Liver (tissue), 9 donors: ENCODE data around the gene PGAP6. TPM values are rescaled to one million over a fixed set of nuclear protein-coding genes. Genes with fewer than 3 reads are reported as not detected.

ENCODE experiments used
- DNase-seq: peaks from one replicate; pipeline ENCODE4 v3.0.0-alpha.2; 2017; ENCODE audit warnings: low spot score
- H3K27ac ChIP-seq, 2 donors: one replicate each; pipeline ENCODE4 v1.7.0; 2013; ENCODE audit warnings: inconsistent platforms in 2 of 2, low read length in 2 of 2, control low read depth in 1 of 2, low read depth in 1 of 2, mild to moderate bottlenecking in 1 of 2
- H3K27me3 ChIP-seq, 4 donors: one replicate each; pipeline versions ENCODE4 v1.6.1 to v1.7.0; 2013; ENCODE audit warnings: low read length in 3 of 4, inconsistent platforms in 1 of 4, mild to moderate bottlenecking in 1 of 4, moderate library complexity in 1 of 4; ENCODE audit not compliant: control insufficient read depth in 4 of 4, insufficient read depth in 4 of 4
- H3K36me3 ChIP-seq, 4 donors: one replicate each; pipeline versions ENCODE4 v1.6.1 to v1.7.0; 2013; ENCODE audit warnings: low read length in 3 of 4, mild to moderate bottlenecking in 3 of 4, low read depth in 1 of 4, moderate library complexity in 1 of 4; ENCODE audit not compliant: control insufficient read depth in 4 of 4, insufficient read depth in 3 of 4
- H3K4me1 ChIP-seq, 4 donors: one replicate each; pipeline versions ENCODE4 v1.6.1 to v1.7.0; 2013; ENCODE audit warnings: low read length in 3 of 4, mild to moderate bottlenecking in 3 of 4, moderate library complexity in 1 of 4; ENCODE audit not compliant: control insufficient read depth in 4 of 4, insufficient read depth in 4 of 4
- H3K4me3 ChIP-seq, 3 donors: one replicate each; pipeline versions ENCODE4 v1.6.1 to v1.7.0; 2013; ENCODE audit warnings: low read length in 3 of 3, control low read depth in 1 of 3, low read depth in 1 of 3, mild to moderate bottlenecking in 1 of 3
- H3K9ac ChIP-seq, 2 donors: one replicate each; pipeline ENCODE4 v1.7.0; 2013; ENCODE audit warnings: low read length in 2 of 2, mild to moderate bottlenecking in 2 of 2, moderate library complexity in 2 of 2, control low read depth in 1 of 2, low read depth in 1 of 2
- H3K9me3 ChIP-seq, 4 donors: one replicate each; pipeline versions ENCODE4 v1.6.1 to v1.7.0; 2013; ENCODE audit warnings: low read length in 3 of 4; ENCODE audit not compliant: control insufficient read depth in 4 of 4
- FOXA1 ChIP-seq: IDR thresholded peaks from 2 replicates; pipeline ENCODE4 v1.6.1; 2016; ENCODE audit warnings: antibody characterized with exemption
- FOXA2 ChIP-seq: IDR thresholded peaks from 2 replicates; pipeline ENCODE4 v1.6.1; 2016; ENCODE audit warnings: antibody characterized with exemption
- GABPA ChIP-seq, 2 donors: IDR thresholded peaks in 1 of 2; conservative IDR thresholded peaks in 1 of 2; 2 replicates each; pipeline ENCODE4 v1.6.1; 2016; ENCODE audit warnings: antibody characterized with exemption in 2 of 2, mild to moderate bottlenecking in 1 of 2, moderate library complexity in 1 of 2
- HNF4A ChIP-seq, 2 donors: conservative IDR thresholded peaks; 2 replicates each; pipeline ENCODE4 v1.6.1; 2016; ENCODE audit warnings: antibody characterized with exemption in 2 of 2, mild to moderate bottlenecking in 2 of 2
- HNF4G ChIP-seq: IDR thresholded peaks from 2 replicates; pipeline ENCODE4 v1.6.1; 2016; ENCODE audit warnings: antibody characterized with exemption
- JUND ChIP-seq, 2 donors: IDR thresholded peaks; 2 replicates each; pipeline ENCODE4 v1.6.1; 2016; ENCODE audit warnings: antibody characterized with exemption in 2 of 2
- NR2F2 ChIP-seq: IDR thresholded peaks from 2 replicates; pipeline ENCODE4 v1.6.1; 2016; ENCODE audit warnings: antibody characterized with exemption
- RAD21 ChIP-seq, 2 donors: IDR thresholded peaks; 2 replicates each; pipeline ENCODE4 v1.6.1; 2016; ENCODE audit warnings: antibody characterized with exemption in 2 of 2, mild to moderate bottlenecking in 2 of 2
- RXRA ChIP-seq, 2 donors: IDR thresholded peaks; 2 replicates each; pipeline ENCODE4 v1.6.1; 2017 to 2018; ENCODE audit warnings: antibody characterized with exemption in 2 of 2, mild to moderate bottlenecking in 1 of 2
- SP1 ChIP-seq: IDR thresholded peaks from 2 replicates; pipeline ENCODE4 v1.6.1; 2018; ENCODE audit warnings: antibody characterized with exemption, mild to moderate bottlenecking
- TAF1 ChIP-seq: conservative IDR thresholded peaks from 2 replicates; pipeline ENCODE4 v1.6.1; 2016; ENCODE audit warnings: antibody characterized with exemption, mild to moderate bottlenecking
- YY1 ChIP-seq: IDR thresholded peaks from 2 replicates; pipeline ENCODE4 v1.6.1; 2016; ENCODE audit warnings: antibody characterized with exemption, mild to moderate bottlenecking
- WGBS: extraction: QIAGEN DNeasy Blood & Tissue Kit; methylation state at CpG from one replicate; pipeline ENCODE4 v1.1.7; 2013; 5-methylcytosine and 5-hydroxymethylcytosine counted together
- polyA plus RNA-seq, 2 donors: library from polyadenylated mRNA; stranded (reverse) in 1 of 2; unstranded in 1 of 2; fragments of 200-250 nt in 1 of 2; fragments of >200 nt in 1 of 2; fragmentation: Nextera tagmentation in 1 of 2; extraction: Ambion mirVana in 1 of 2; gene quantifications; one replicate each; pipeline versions ENCODE4 v1.2.1 to v1.2.3, GENCODE V29; 2013 to 2015
- total RNA-seq, 2 donors: library from RNA; depleted of rRNA; stranded (reverse); fragments of >200 nt; gene quantifications; one replicate each; pipeline ENCODE4 v1.2.3, GENCODE V29; 2014
- TF ChIP-seq, protein P1 (sequence below): IDR thresholded peaks from 2 replicates; pipeline ENCODE4 v1.6.1; 2016; ENCODE audit warnings: antibody characterized with exemption
- TF ChIP-seq, protein P2 (sequence below): fragments of 150-350 bp; IDR thresholded peaks from 2 replicates; pipeline ENCODE4 v1.5.1; 2017; ENCODE audit warnings: improper control_type of control experiment, low read depth, low read length; ENCODE audit not compliant: missing input control
- TF ChIP-seq, protein P3 (sequence below): IDR thresholded peaks from 2 replicates; pipeline ENCODE4 v1.6.1; 2016; ENCODE audit warnings: antibody characterized with exemption
- TF ChIP-seq, protein P4 (sequence below): IDR thresholded peaks from 2 replicates; pipeline ENCODE4 v1.6.1; 2016; ENCODE audit warnings: antibody characterized with exemption
- donor health status: healthy.
- donor health status: healthy.
- donor health status: healthy.
- donor health status: healthy.
- donor health status: healthy.

The PGAP6 gene
- total and polyA plus RNA-seq, 4 donors = 18.9 to 50.5 (median 38.0) TPM

DNA sequence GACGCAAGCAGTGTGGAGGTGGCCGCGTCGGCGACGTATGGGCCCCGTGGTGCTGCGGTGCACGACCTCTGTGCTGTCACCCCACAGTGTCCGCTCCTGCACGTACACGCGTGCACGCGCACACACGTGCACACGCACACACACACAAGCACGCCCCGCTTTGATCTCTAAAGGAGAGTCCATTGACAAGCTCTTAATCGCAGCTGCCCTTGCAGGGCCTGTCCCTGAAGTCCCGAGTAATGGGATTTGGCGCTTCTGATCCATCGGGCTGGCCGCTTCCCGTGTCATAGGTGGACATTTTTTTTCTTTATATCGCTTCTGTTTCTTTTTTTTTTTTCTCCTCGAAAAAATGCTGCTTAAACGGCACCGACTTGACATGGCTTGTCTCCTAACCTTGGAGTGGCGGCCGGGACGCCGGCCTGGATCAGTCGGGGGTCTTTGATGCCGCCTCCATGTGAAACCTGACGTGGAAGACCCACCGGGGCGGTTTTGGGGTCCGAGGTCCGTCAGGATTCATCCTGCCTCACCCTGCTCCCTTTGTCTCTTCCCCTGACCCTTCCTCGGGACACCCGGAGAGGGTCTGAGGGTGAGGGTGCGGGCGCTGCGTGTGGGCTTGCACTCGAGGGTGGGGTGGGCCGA is 21.0 kb downstream of the PGAP6 start:
- Histone ChIP-seq H3K9me3 (no peaks in the 10 kb centered on the region), H3K9ac (no peak overlapping the region), H3K4me1 (peaks cover 0 to 3% (median 2%) of the 10 kb centered on the region in 4 donors), H3K36me3 (no peaks in the 10 kb centered on the region), H3K4me3 (no peak overlapping the region), H3K27ac (no peak overlapping the region), H3K27me3 (no peaks in the 10 kb centered on the region)
- DNase-seq = no peak
- TF ChIP-seq SP1 = no peak
- TF ChIP-seq NR2F2 = no peak
- TF ChIP-seq GABPA (IDR thresholded peaks at IDR 0.05 in 1 of 2, conservative IDR thresholded peaks at IDR 0.05 in 1 of 2) = no peak
- no peak for TF ChIP-seq RAD21 (IDR thresholded peaks at IDR 0.05)
- no peak for TF ChIP-seq HNF4G
- WGBS = 93% methylated on average over 47 of the region's 47 CpGs

DNA sequence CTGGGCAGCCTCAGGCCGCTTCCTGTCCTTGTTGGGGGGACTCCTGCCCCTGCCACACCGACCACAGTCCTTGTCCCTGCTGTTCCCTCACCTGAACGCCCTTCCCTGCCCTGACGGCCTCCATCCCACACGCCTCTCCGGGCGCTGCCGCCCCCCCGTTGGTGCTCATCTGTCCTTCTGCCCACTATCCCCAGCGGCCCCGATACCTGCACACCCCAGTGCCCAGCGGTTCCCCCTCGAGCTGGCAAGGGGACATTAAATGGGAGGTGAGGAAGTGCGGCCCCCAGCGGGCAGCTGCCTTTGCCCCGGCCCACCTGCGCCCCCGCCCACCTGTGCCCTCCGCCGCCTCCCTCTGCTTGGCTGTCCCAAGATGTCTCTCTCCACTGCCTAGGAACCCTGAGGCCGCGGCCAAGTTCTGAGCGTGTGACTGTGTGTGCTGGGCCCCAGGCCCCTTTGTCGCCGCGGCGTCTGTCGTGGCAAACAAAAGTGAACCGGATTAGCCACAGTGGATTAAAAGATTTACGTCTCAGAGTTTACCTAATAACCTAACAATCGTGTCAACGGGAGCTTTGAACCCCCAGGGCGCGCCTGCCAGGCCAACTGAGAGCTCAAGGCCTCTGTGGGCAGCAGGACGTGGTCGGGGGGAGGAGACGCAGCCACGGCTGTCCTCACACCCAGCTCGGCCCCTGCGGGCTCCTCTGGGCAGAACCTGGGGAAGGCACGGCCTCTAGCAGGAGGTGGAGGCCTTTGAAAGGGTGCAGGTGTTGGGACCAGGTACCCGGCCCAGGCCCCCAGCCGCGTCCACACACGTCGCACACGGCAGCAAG is 21.7 kb downstream of the PGAP6 start:
- no peak for DNase-seq
- Histone ChIP-seq H3K9me3 (no peaks in the 10 kb centered on the region), H3K4me1 (peaks cover 0 to 3% (median 2%) of the 10 kb centered on the region in 4 donors), H3K27ac (no peak overlapping the region), H3K9ac (no peak overlapping the region), H3K4me3 (no peak overlapping the region), H3K27me3 (no peaks in the 10 kb centered on the region), H3K36me3 (no peaks in the 10 kb centered on the region)
- TF ChIP-seq SP1 (no peak), TAF1 (no peak), HNF4A (conservative IDR thresholded peaks at IDR 0.05) (no peak), NR2F2 (no peak), FOXA2 (no peak), JUND (IDR thresholded peaks at IDR 0.05) (no peak), RXRA (IDR thresholded peaks at IDR 0.05) (no peak), GABPA (IDR thresholded peaks at IDR 0.05 in 1 of 2, conservative IDR thresholded peaks at IDR 0.05 in 1 of 2) (no peak), YY1 (no peak), FOXA1 (no peak)
- TF ChIP-seq, protein P1, sequence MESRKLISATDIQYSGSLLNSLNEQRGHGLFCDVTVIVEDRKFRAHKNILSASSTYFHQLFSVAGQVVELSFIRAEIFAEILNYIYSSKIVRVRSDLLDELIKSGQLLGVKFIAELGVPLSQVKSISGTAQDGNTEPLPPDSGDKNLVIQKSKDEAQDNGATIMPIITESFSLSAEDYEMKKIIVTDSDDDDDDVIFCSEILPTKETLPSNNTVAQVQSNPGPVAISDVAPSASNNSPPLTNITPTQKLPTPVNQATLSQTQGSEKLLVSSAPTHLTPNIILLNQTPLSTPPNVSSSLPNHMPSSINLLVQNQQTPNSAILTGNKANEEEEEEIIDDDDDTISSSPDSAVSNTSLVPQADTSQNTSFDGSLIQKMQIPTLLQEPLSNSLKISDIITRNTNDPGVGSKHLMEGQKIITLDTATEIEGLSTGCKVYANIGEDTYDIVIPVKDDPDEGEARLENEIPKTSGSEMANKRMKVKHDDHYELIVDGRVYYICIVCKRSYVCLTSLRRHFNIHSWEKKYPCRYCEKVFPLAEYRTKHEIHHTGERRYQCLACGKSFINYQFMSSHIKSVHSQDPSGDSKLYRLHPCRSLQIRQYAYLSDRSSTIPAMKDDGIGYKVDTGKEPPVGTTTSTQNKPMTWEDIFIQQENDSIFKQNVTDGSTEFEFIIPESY = no peak
- TF ChIP-seq, protein P2, sequence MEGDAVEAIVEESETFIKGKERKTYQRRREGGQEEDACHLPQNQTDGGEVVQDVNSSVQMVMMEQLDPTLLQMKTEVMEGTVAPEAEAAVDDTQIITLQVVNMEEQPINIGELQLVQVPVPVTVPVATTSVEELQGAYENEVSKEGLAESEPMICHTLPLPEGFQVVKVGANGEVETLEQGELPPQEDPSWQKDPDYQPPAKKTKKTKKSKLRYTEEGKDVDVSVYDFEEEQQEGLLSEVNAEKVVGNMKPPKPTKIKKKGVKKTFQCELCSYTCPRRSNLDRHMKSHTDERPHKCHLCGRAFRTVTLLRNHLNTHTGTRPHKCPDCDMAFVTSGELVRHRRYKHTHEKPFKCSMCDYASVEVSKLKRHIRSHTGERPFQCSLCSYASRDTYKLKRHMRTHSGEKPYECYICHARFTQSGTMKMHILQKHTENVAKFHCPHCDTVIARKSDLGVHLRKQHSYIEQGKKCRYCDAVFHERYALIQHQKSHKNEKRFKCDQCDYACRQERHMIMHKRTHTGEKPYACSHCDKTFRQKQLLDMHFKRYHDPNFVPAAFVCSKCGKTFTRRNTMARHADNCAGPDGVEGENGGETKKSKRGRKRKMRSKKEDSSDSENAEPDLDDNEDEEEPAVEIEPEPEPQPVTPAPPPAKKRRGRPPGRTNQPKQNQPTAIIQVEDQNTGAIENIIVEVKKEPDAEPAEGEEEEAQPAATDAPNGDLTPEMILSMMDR = no peak
- TF ChIP-seq, protein P3, sequence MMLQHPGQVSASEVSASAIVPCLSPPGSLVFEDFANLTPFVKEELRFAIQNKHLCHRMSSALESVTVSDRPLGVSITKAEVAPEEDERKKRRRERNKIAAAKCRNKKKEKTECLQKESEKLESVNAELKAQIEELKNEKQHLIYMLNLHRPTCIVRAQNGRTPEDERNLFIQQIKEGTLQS = no peak
- TF ChIP-seq, protein P4, sequence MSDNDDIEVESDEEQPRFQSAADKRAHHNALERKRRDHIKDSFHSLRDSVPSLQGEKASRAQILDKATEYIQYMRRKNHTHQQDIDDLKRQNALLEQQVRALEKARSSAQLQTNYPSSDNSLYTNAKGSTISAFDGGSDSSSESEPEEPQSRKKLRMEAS = no peak
- 95% methylated on average over 47 of the region's 47 CpGs for WGBS
